Measurements from ENCODE around the gene CDK5R2.

The CDK5R2 gene

DNA sequence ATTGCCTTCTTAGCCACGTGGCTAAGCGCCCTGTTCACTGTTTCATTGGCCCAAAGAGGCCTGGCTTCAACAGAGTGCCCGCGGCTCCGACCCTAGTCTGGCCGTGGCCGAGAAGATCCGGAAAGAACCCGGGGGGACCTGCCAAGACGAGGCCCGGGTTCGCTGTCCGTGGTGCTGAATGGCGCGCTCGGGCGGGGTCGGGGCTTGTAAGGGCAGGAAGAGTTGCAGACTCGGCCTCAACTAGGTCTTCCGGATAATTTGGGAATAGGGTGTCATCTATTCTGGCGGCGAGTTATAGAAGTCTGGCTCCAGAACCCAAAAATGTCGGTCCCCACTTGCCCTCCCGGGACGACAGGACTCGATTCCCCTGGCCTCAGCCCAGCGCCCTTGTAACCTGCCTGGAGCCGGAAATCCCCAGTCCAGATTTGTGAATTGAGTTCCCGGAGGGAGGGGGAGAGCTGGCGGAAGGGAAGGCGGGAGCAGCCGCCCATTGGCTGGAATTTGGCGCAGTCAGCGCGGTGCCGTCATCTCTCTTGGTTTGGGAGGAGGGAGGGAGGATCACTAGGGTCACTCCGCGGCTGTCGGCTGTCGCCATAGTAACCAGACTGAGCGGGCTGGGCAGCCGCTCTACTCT, 3.5 kb downstream of the CDK5R2 start:
- DNase-seq (ENCODE audit: low read depth): peak; percentile 36

DNA sequence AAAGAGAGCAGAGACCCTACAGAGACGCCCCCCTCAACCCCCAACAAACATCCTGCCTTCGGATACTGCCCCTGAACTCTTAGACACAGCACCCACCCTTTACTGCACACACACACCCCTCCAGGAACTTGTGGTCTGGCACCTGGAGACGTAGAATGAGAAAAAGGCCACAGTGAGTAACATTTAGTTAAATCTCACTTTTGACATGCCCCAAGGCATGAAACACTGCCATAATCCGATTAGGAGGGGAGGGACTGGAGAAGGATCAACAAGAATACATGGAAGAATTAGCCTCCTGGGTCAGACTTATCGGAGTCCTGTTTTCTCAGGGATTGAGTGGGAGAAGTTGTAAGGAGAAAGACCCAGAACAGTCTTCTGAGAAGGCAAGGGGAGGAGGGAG, 4.1 kb downstream of the CDK5R2 start:
- H3K4me3 ChIP-seq (ENCODE audit: low read length): no peak overlapping the region
- DNase-seq (ENCODE audit: low read depth): no peak
- TF ChIP-seq, protein P1, sequence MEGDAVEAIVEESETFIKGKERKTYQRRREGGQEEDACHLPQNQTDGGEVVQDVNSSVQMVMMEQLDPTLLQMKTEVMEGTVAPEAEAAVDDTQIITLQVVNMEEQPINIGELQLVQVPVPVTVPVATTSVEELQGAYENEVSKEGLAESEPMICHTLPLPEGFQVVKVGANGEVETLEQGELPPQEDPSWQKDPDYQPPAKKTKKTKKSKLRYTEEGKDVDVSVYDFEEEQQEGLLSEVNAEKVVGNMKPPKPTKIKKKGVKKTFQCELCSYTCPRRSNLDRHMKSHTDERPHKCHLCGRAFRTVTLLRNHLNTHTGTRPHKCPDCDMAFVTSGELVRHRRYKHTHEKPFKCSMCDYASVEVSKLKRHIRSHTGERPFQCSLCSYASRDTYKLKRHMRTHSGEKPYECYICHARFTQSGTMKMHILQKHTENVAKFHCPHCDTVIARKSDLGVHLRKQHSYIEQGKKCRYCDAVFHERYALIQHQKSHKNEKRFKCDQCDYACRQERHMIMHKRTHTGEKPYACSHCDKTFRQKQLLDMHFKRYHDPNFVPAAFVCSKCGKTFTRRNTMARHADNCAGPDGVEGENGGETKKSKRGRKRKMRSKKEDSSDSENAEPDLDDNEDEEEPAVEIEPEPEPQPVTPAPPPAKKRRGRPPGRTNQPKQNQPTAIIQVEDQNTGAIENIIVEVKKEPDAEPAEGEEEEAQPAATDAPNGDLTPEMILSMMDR (conservative IDR thresholded peaks at IDR 0.05; ENCODE audit: low read length): no peak

More for the DNA sequence above, 3.5 kb downstream of the CDK5R2 start:
- TF ChIP-seq, protein P1 (conservative IDR thresholded peaks at IDR 0.05; ENCODE audit: low read length): no peak
- no peak overlapping the region; the same call in 1 of the 2 replicates for H3K4me3 ChIP-seq (ENCODE audit: low read length)

DNA sequence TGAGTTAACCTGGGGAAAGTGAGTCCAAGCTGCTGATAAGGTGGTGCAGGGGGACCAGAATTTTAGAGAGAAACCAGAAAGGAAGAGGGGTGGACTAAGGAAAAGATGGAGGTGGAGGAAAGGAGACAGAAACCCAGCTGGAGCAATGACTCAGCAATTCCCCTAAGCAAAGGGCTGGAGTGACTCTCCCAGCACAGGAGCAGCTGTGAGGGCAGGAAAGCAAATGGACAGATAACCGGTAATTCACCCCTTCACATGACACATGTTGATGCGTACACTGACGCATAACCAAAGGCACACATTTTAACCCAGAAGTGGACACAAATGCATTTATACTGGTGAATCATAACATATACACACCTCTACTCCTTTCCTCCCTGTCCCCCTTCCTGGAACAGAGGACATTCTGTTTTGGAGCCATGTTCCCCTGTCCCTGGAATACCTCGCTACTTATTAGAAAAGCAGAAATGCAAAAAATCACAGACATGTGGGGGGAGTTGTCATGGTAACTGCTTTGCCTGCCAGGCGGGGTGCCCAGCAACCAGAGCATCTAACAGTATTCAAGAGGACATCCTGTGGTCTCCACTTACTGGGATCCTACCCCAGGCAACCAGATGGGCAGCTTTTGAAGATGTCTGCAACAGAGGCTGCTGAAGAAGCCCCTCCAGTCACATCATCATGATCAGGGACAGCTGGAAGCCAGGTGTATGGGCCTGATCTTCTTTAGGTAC, 4.7 kb downstream of the CDK5R2 start:
- peak; percentile 45 for DNase-seq (ENCODE audit: low read depth)
- TF ChIP-seq, protein P1 (conservative IDR thresholded peaks at IDR 0.05; ENCODE audit: low read length): no peak
- no peak overlapping the region for H3K4me3 ChIP-seq (ENCODE audit: low read length)

DNA sequence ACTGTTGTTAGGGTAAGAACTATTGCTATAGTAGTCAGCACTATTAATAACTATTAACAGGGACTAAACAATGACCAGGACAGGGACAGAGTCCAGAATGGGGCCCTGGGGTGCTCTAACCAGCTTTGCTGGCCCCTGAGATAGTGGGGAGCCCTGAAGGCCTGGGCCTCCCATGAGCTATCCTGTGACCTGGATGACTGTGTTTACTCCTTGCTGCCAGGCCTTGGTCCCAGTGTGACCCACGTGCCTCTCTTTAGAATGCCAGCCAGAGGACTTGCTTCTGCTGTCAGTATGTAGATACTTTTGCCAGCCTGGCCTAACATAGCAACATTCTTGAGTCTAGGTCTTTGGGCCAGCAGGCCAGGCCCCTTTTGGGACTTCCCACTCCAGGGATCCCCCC, 11.4 kb downstream of the CDK5R2 start:
- TF ChIP-seq, protein P1 (conservative IDR thresholded peaks at IDR 0.05; ENCODE audit: low read length): no peak
- no peak overlapping the region for H3K4me3 ChIP-seq (ENCODE audit: low read length)
- no peak for DNase-seq (ENCODE audit: low read depth)

DNA sequence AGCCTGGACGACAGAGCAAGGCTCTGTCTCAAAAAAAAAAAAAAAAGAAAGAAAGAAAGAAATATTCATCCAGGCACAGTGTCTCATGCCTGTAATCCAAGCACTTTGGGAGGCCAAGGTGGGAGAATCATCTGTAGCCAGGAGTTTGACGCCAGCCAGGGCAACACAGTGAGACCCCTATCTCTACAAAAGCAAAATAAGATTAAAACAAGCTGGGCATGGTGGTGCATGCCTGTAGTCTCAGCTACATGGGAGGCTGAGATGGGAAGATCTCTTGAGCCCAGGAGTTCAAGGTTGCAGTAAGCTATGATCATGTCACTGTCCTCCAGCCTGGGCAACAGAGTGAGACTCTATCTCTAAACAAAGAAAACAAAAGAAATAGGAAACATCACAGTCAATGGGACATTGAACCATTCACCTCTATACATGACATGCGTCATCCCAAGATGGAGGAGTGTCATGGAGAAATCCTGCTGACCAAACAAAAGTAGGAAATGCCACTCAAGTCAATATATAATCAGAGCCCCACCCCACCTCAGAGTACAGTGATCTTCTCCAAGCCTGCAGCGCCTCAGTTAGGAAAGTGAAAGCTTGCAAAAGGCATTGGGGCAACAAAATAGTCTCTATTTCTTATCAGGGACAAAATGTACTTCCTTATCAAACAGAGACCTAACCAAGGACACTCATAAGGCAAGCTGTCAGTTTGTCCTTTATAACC, 15.8 kb downstream of the CDK5R2 start:
- no peak overlapping the region for H3K4me3 ChIP-seq (ENCODE audit: low read length)
- TF ChIP-seq, protein P1 (conservative IDR thresholded peaks at IDR 0.05; ENCODE audit: low read length): no peak
- no peak for DNase-seq (ENCODE audit: low read depth)

DNA sequence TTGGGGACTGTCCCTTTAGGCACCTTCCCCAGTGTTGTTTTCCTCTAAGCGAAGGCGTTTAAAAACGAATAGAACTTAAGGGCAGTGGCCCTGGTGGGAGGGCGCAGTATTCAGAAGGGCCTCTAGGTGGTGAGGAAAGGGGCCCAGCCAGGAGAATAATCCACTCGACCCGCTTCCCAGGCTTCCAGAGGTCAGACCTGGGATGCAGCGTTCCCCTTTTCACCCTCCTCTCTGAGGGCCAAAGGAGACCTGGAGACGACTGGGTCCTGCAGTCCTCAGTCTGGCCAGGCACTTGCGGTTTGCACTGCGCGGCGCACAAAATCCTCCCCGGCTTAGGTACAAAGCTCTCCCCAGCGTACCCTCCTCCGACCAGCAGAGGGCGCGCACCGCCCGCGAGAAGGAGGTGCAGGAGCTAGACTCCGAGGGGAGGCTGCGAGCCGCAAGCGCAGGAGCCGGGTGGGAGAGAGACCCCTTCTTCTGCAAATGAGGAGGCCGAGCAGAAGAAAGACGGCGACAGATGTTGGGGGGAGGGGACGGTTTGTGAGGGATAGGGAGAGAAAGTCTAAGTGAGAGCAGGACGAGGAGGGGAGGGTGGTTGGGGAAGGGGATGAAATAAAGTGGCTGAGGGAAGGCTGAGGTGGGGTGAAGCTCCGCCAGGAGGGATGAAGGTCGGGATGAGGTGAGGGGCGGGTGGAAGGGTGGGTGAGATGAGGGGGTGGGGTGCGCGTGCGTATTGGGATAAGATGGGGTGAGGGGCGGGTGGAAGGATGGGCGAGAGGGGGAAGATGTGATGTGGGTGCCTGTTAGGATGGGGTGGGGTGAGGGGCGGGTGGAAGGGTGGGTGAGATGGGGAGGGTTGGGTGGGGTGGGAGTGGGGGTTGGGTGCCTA, 20.6 kb downstream of the CDK5R2 start:
- TF ChIP-seq, protein P1 (conservative IDR thresholded peaks at IDR 0.05; ENCODE audit: low read length): peak; percentile 65
- peak; percentile 64 for DNase-seq (ENCODE audit: low read depth)
- H3K4me3 ChIP-seq (ENCODE audit: low read length): peak overlapping the region; percentile 41
